GM12878 (cell line): Measurements from ENCODE around the gene LSAMP. TPM values are rescaled to one million over a fixed set of nuclear protein-coding genes. Genes with fewer than 3 reads are reported as not detected.

Experiments used
- ATAC-seq: fragments of 200-7000 bp; cut with Tn5 transposase; 3 replicates; pipeline ENCODE4 v1.9.1; 2020; ENCODE audit warnings: mild to moderate bottlenecking, moderate library complexity
- BruUV-seq: library from RNA; stranded (reverse); fragments of 400-500 nt; replicated peaks from 2 replicates; lab custom pipeline; 2021; lab: Mats Ljungman, UMichigan
- CTCF ChIA-PET: fragments of 300-600 bp; sonication (Branson Sonifier 250); formaldehyde crosslinking; extraction: SDS; loops from one replicate; lab custom pipeline; 2021; ENCODE audit warnings: inconsistent platforms; lab: Yijun Ruan, JAX
- POLR2A ChIA-PET: fragments of 350-600 bp; formaldehyde crosslinking; extraction: SDS; loops from one replicate; lab custom pipeline; 2021; ENCODE audit warnings: inconsistent platforms; lab: Charles Lee
- RAD21 ChIA-PET: fragments of 300-600 bp; sonication (Branson Sonifier 250); formaldehyde crosslinking; loops from one replicate; lab custom pipeline; 2023; ENCODE audit warnings: antibody characterized with exemption; ENCODE audit not compliant: unreplicated experiment; lab: Charles Lee
- SMC1A ChIA-PET: fragments of 300-600 bp; sonication (Branson Sonifier 250); formaldehyde crosslinking; loops from one replicate; lab custom pipeline; 2023; ENCODE audit not compliant: unreplicated experiment, uncharacterized antibody; lab: Charles Lee
- DNase-seq: peaks from one replicate; pipeline ENCODE4 v3.0.0-alpha.2; 2011; ENCODE audit warnings: low read depth, low spot score
- FAIRE-seq: peaks from 3 replicates; lab custom pipeline; 2011; peaks lifted over from hg19 to GRCh38; lab: Jason Lieb, UNC
- H2AFZ ChIP-seq: 2 replicates; pipeline ENCODE4 v1.6.0; 2011; ENCODE audit warnings: low read depth, low read length, control low read depth; ENCODE audit not compliant: control insufficient read depth
- H3K27ac ChIP-seq: 2 replicates; pipeline ENCODE4 v1.5.1; 2011; ENCODE audit warnings: control low read depth; ENCODE audit not compliant: control insufficient read depth, insufficient read depth
- H3K27me3 ChIP-seq, 2 experiments: replicated peaks in 1 of 2; 2 replicates each; pipeline versions ENCODE4 v1.6.0 to v1.6.1; 2011; ENCODE audit warnings: low read length in 1 of 2; ENCODE audit not compliant: control insufficient read depth in 2 of 2, insufficient read depth in 2 of 2
- H3K36me3 ChIP-seq, 2 experiments: 2 replicates each; pipeline ENCODE4 v1.5.1; 2011; ENCODE audit warnings: low read length in 1 of 2; ENCODE audit not compliant: control insufficient read depth in 2 of 2, insufficient read depth in 2 of 2
- H3K4me1 ChIP-seq: 2 replicates; pipeline ENCODE4 v1.6.1; 2011; ENCODE audit warnings: mild to moderate bottlenecking, low read length, moderate library complexity, mixed read lengths; ENCODE audit not compliant: control insufficient read depth, insufficient read depth
- H3K4me2 ChIP-seq: 2 replicates; pipeline ENCODE4 v1.6.0; 2011; ENCODE audit warnings: control low read depth; ENCODE audit not compliant: control insufficient read depth, insufficient read depth
- H3K4me3 ChIP-seq: fragments of 200-600 bp; sonication (generic); 2 replicates; pipeline ENCODE4 v1.5.1; 2016
- H3K79me2 ChIP-seq: 2 replicates; pipeline ENCODE4 v1.6.0; 2011; ENCODE audit warnings: low read length; ENCODE audit not compliant: control insufficient read depth, insufficient read depth
- H3K9ac ChIP-seq: 2 replicates; pipeline ENCODE4 v1.8.0; 2011; ENCODE audit warnings: low read length, control low read depth, mixed read lengths; ENCODE audit not compliant: control insufficient read depth, insufficient read depth
- H3K9me3 ChIP-seq: replicated peaks from 3 replicates; pipeline ENCODE4 v1.5.1; 2011; ENCODE audit warnings: mild to moderate bottlenecking, low read length; ENCODE audit not compliant: control insufficient read depth, insufficient read depth
- H4K20me1 ChIP-seq: 2 replicates; pipeline ENCODE4 v1.6.0; 2011; ENCODE audit not compliant: control insufficient read depth, insufficient read depth
- ATF3 ChIP-seq: IDR thresholded peaks from 2 replicates; pipeline ENCODE4 v1.6.1; 2011; ENCODE audit warnings: low read depth, mild to moderate bottlenecking, low read length, moderate library complexity, borderline replicate concordance; ENCODE audit errors: extremely low read depth
- JUNB ChIP-seq: IDR thresholded peaks from 2 replicates; pipeline ENCODE4 v1.6.1; 2016; ENCODE audit warnings: antibody characterized with exemption, mild to moderate bottlenecking
- MEF2A ChIP-seq: IDR thresholded peaks from 2 replicates; pipeline ENCODE4 v1.6.1; 2011; ENCODE audit warnings: low read depth, mild to moderate bottlenecking, low read length, moderate library complexity; ENCODE audit not compliant: insufficient read depth
- NFXL1 ChIP-seq: fragments of 450-650 bp; IDR thresholded peaks from 2 replicates; pipeline ENCODE4 v1.6.1; 2017; ENCODE audit warnings: antibody characterized with exemption, mild to moderate bottlenecking, borderline replicate concordance
- NFYA ChIP-seq: IDR thresholded peaks from 2 replicates; pipeline ENCODE4 v1.6.1; 2011; ENCODE audit warnings: low read depth, mild to moderate bottlenecking, low read length, improper control_type of control experiment, borderline replicate concordance
- PKNOX1 ChIP-seq: fragments of 450-650 bp; IDR thresholded peaks from 2 replicates; pipeline ENCODE4 v1.6.1; 2016; ENCODE audit warnings: mild to moderate bottlenecking
- WGBS: methylation state at CpG from one replicate; pipeline ENCODE4 v1.1.6; 2016; ENCODE audit warnings: low lambda C conversion rate; ENCODE audit not compliant: insufficient replicate concordance, insufficient coverage; ENCODE audit errors: missing lambda C conversion rate; 5-methylcytosine and 5-hydroxymethylcytosine counted together
- in situ Hi-C: fragments of 300-500 bp; cut with MboI; formaldehyde crosslinking; loops from 9 replicates; pipeline ENCODE4 v1.14.3; 2018; ENCODE audit warnings: mixed read lengths
- intact Hi-C: fragments of 100-400 bp; cut with micrococcal nuclease; formaldehyde crosslinking; loops from one replicate; pipeline ENCODE4 v1.14.2; 2022; ENCODE audit not compliant: unreplicated experiment
- polyA plus RNA-seq, 11 experiments: library from polyadenylated mRNA; depleted of rRNA in 4 of 11; unstranded in 6 of 11; stranded (reverse) in 5 of 11; fragments of >200 nt; fragmentation: Nextera tagmentation in 4 of 11; fragmentation: Illumina TruSeq in 1 of 11; extraction: Ambion mirVana in 4 of 11; extraction: Trizol in 1 of 11; gene quantifications; 1 replicate in 1 of 11; 2 replicates in 10 of 11; pipeline versions ENCODE4 v1.2.1 to v1.2.3, GENCODE V29; 2011 to 2016; ENCODE audit warnings: inconsistent platforms in 2 of 11, missing spikeins in 2 of 11, low read depth in 1 of 11
- total RNA-seq, 4 experiments: library from RNA; depleted of rRNA in 3 of 4; stranded (reverse); fragments of >200 nt in 3 of 4; fragmentation: Illumina TruSeq in 1 of 4; extraction: Trizol in 1 of 4; gene quantifications; 2 replicates each; pipeline versions ENCODE4 v1.2.1 to v1.2.3, GENCODE V29; 2013 to 2021

The LSAMP gene
- total and polyA plus RNA-seq, 10 of the 15 experiments (the other 5 are each of a cell fraction or from before 2014, with no cell fraction given): 2.0 to 12.7 (median 6.5) TPM

DNA sequence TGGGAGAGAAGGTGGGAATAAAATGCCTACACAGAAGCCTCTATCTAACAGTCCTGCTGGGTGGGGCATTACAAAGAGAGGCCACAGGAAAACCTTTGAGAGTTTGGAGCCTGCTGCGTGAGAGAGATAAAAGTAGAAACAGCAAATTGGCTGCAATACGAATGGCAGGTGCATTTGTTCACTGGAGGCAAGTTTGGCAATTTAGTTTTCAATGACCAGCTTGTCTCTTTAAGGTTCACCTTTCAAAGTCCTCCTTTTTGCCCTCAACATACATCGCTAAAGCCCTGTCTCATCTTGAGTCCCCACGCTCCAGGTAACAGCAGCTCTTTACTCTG, 405.7 kb downstream of the LSAMP start:
- SMC1A ChIA-PET: interaction anchor here (0.9 to 4.1 kb wide), 11 partner anchors 9 to 109 kb away, joined by 3 to 22 read pairs (median 4); no protein-coding TSS in a partner anchor
- Histone ChIP-seq H3K36me3 (no peaks in the 10 kb centered on the region), H4K20me1 (no peaks in the 10 kb centered on the region), H3K9ac (no peak overlapping the region), H3K27ac (no peak overlapping the region), H3K9me3 (no peaks in the 10 kb centered on the region), H2AFZ (no peak overlapping the region), H3K4me2 (no peak overlapping the region), H3K79me2 (no peaks in the 10 kb centered on the region), H3K4me3 (no peak overlapping the region), H3K4me1 (peaks cover 14% of the 10 kb centered on the region), H3K27me3 (no peaks in the 10 kb centered on the region)
- FAIRE-seq: no peak
- RAD21 ChIA-PET: interaction anchor here (1.1 to 2.7 kb wide), 2 partner anchors 10 to 19 kb away, joined by 3 to 13 read pairs; no protein-coding TSS in a partner anchor
- ATAC-seq: no peak
- TF ChIP-seq MEF2A (no peak), PKNOX1 (no peak), NFYA (no peak), ATF3 (no peak), JUNB (no peak), NFXL1 (no peak)
- CTCF ChIA-PET: interaction anchor here (1.1 to 1.2 kb wide), 3 partner anchors 11 to 22 kb away, joined by 3 read pairs; no protein-coding TSS in a partner anchor
- intact Hi-C loops (loop anchor here (5.0 kb wide), 1 partner anchor 37 kb away; no protein-coding TSS in a partner anchor), in situ Hi-C loops (no loop called here)
- no TSS peak for BruUV-seq
- 99% methylated on average over 4 of the region's 4 CpGs for WGBS
- POLR2A ChIA-PET: interaction anchor here (0.8 to 1.2 kb wide), 2 partner anchors 17 to 20 kb away, joined by 3 to 4 read pairs; no protein-coding TSS in a partner anchor
- DNase-seq: no peak
